ENCODE data around the gene LHFPL4. TPM values are rescaled to one million over a fixed set of nuclear protein-coding genes. Genes with fewer than 3 reads are reported as not detected.
A peak's percentile ranks its signal among the peaks of the same experiment; 100 is the strongest.
"Not testable (repeated sequence)": the region's sequence is repeated elsewhere in the genome, so short reads cannot be mapped to it uniquely, and the experiment has no call there.

LHFPL4 gene
- total and polyA plus RNA-seq, 5 experiments from 2014 or later: 0.06 to 0.14 TPM; not detected in 3

- no peaks in the 10 kb centered on the region for H3K36me3 Mint-ChIP-seq
These were observed 56.7 kb downstream of the LHFPL4 start for GRCh38 chr3:9496893-9497292.

DNA sequence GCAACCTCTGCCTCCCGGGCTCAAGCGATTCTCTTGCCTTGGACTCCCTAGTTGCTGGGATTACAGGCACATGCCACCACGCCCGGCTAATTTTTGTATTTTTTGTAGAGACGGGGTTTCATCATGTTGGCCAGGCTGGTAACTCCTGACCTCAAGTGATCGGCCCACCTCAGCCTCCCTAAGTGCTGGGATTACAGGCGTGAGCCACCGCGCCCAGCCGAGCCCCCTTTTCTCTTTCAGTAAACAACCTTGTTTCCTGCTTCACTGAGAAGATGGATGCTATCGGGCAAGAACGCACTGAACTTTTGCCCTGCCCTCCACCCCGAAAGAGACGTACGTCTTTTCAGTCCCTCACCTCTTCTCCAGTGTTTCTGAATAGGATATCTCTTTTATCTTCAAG, 59.6 kb downstream of the LHFPL4 start:
- H3K27ac Mint-ChIP-seq: peak overlapping the region in 1 of 10 donors; percentile 17
- DNase-seq, H3K9me3 Mint-ChIP-seq, H3K4me3 Mint-ChIP-seq, H3K4me1 Mint-ChIP-seq, H3K36me3 Mint-ChIP-seq, ATAC-seq, H3K27me3 Mint-ChIP-seq, POLR2A ChIA-PET: not testable (repeated sequence)

More at GRCh38 chr3:9496893-9497292, 56.7 kb downstream of the LHFPL4 start:
- H3K9me3 Mint-ChIP-seq: peaks cover 0 to 1% (median 0%) of the 10 kb centered on the region in 9 donors
- no peak overlapping the region for H3K4me3 Mint-ChIP-seq
- no peak overlapping the region for H3K27ac Mint-ChIP-seq
- ATAC-seq: no peak
- peaks cover 9 to 29% (median 17%) of the 10 kb centered on the region in 5 donors for H3K27me3 Mint-ChIP-seq
- POLR2A ChIA-PET: no interaction called here
- no peak for DNase-seq
- H3K4me1 Mint-ChIP-seq: peaks cover 3 to 12% (median 10%) of the 10 kb centered on the region in 4 donors

- Mint-ChIP-seq H3K4me1 (peaks cover 0 to 3% (median 0%) of the 10 kb centered on the region in 4 donors), H3K27me3 (no peaks in the 10 kb centered on the region), H3K9me3 (peaks cover 0 to 17% (median 6%) of the 10 kb centered on the region in 9 donors), H3K27ac (peak overlapping the region in 1 of 10 donors; percentile 6), H3K4me3 (no peak overlapping the region), H3K36me3 (peaks cover 6 to 9% (median 6%) of the 10 kb centered on the region in 3 donors)
- POLR2A ChIA-PET: interaction anchor here (1.6 kb wide), 1 partner anchor 13 kb away, joined by 4 read pairs; no protein-coding TSS in a partner anchor
- no peak for DNase-seq
- no peak for ATAC-seq
These were observed 62.1 kb downstream of the LHFPL4 start for GRCh38 chr3:9491506-9491905.

GRCh38 chr3:9485248-9485647, 68.4 kb downstream of the LHFPL4 start:
- H3K36me3 Mint-ChIP-seq: peaks cover 18 to 33% (median 24%) of the 10 kb centered on the region in 3 donors
- H3K4me3 Mint-ChIP-seq: no peak overlapping the region
- H3K27ac Mint-ChIP-seq: peak overlapping the region in 1 of 10 donors; percentile 6
- no peak for ATAC-seq
- POLR2A ChIA-PET: no interaction called here
- H3K27me3 Mint-ChIP-seq: no peaks in the 10 kb centered on the region
- no peak for DNase-seq
- H3K9me3 Mint-ChIP-seq: peaks cover 0 to 19% (median 6%) of the 10 kb centered on the region in 9 donors
- no peaks in the 10 kb centered on the region for H3K4me1 Mint-ChIP-seq

DNA sequence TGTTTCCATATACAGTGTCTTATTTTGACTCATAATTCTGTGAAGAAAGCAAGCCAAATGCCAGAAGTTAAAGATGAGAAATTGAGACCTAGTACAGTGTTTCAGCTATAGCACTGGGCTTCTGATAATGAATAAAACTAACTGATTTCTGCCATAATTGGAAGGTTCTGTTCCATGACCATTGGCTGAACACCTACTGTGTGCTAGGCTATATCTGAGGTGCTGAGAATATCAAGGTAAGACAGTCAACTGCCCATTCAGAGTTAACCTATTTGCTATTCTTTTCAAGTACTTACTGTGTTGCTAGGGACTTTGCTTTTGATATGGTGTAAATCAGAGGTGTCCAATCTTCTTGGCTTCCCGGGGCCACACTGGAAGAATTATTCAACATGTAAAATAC, 73.4 kb downstream of the LHFPL4 start:
- Mint-ChIP-seq H3K27me3 (no peaks in the 10 kb centered on the region), H3K36me3 (peaks cover 10 to 74% (median 50%) of the 10 kb centered on the region in 3 donors), H3K9me3 (no peaks in the 10 kb centered on the region), H3K4me1 (peaks cover 0 to 3% (median 1%) of the 10 kb centered on the region in 4 donors), H3K27ac (peak overlapping the region in 1 of 10 donors; percentile 19), H3K4me3 (no peak overlapping the region)
- DNase-seq: no peak
- no peak for ATAC-seq
- POLR2A ChIA-PET: no interaction called here

- peaks cover 18 to 85% (median 62%) of the 10 kb centered on the region in 3 donors for H3K36me3 Mint-ChIP-seq
- no peaks in the 10 kb centered on the region for H3K9me3 Mint-ChIP-seq
- POLR2A ChIA-PET: no interaction called here
- ATAC-seq (no peak), DNase-seq (no peak)
- peaks cover 0 to 3% (median 1%) of the 10 kb centered on the region in 4 donors for H3K4me1 Mint-ChIP-seq
- H3K4me3 Mint-ChIP-seq: no peak overlapping the region
- no peaks in the 10 kb centered on the region for H3K27me3 Mint-ChIP-seq
- H3K27ac Mint-ChIP-seq: peak overlapping the region in 1 of 10 donors; percentile 36
These were observed 76.7 kb downstream of the LHFPL4 start for GRCh38 chr3:9476935-9477334.

- no peaks in the 10 kb centered on the region for H3K27me3 Mint-ChIP-seq
- ATAC-seq: no peak
- H3K36me3 Mint-ChIP-seq: peaks cover 17 to 96% (median 63%) of the 10 kb centered on the region in 3 donors
- peak overlapping the region in 1 of 10 donors; percentile 11 for H3K27ac Mint-ChIP-seq
- H3K9me3 Mint-ChIP-seq: no peaks in the 10 kb centered on the region
- no peak for DNase-seq
- H3K4me1 Mint-ChIP-seq: peaks cover 0 to 10% (median 3%) of the 10 kb centered on the region in 4 donors
- H3K4me3 Mint-ChIP-seq: no peak overlapping the region
- POLR2A ChIA-PET: no interaction called here
These were observed 79.1 kb downstream of the LHFPL4 start for GRCh38 chr3:9474482-9474881.

DNA sequence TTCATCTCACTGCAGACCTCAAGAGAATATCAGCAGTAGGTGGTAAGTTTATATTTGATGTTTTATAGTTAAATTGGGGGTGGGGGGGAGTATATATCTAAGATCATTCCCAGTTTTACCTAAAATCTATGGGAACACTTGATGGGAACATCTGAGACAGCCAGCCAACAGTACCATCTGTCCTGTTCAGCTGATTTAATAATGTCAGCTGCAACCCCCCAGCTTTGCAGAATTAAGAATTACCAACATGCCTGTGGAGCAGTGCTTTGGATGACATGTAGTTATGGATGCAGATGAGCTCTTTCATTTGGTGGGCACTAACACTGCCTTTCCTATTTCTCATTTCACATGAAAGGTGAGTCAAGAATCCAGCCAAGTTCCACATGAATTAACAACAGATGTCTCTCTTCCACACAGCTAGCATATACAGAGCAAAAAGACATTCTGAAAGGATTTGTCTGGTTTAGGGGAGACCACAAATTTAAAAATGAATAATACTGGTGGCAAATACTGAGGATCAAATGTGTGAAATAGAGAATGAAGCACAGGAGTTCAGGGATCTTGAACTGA, 80.0 kb downstream of the LHFPL4 start:
- Mint-ChIP-seq H3K27ac (peak overlapping the region in 1 of 10 donors; percentile 11), H3K4me3 (no peak overlapping the region), H3K27me3 (no peaks in the 10 kb centered on the region), H3K9me3 (no peaks in the 10 kb centered on the region), H3K36me3 (peaks cover 12 to 97% (median 57%) of the 10 kb centered on the region in 3 donors), H3K4me1 (peaks cover 0 to 9% (median 3%) of the 10 kb centered on the region in 4 donors)
- DNase-seq: no peak
- no peak for ATAC-seq
- POLR2A ChIA-PET: no interaction called here

DNA sequence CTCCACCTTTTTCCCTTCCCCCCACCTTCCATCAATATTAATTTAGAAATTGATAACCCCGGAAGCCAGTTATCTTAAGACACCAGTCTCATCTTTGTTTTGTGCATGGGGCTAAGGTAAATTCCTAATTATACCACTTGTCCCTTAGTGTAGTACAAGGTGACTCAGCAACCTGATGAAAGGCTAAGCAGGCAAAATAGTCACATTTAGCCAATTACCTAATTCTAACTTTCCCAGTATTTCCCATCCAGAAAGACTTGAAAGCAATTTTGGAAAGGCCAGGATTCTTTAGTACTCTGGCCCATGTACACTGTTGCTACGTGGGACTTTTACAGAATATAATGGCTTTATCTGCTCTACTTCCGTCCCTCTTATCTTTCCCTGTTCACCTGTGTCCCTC, 83.6 kb downstream of the LHFPL4 start:
- H3K36me3 Mint-ChIP-seq: peaks cover 15 to 99% (median 35%) of the 10 kb centered on the region in 3 donors
- peak overlapping the region in 2 of 10 donors; percentile 12 to 17 for H3K27ac Mint-ChIP-seq
- no peaks in the 10 kb centered on the region for H3K27me3 Mint-ChIP-seq
- POLR2A ChIA-PET: no interaction called here
- H3K4me3 Mint-ChIP-seq: no peak overlapping the region
- H3K9me3 Mint-ChIP-seq: no peaks in the 10 kb centered on the region
- DNase-seq: no peak
- H3K4me1 Mint-ChIP-seq: peaks cover 0 to 13% (median 5%) of the 10 kb centered on the region in 4 donors
- no peak for ATAC-seq

DNA sequence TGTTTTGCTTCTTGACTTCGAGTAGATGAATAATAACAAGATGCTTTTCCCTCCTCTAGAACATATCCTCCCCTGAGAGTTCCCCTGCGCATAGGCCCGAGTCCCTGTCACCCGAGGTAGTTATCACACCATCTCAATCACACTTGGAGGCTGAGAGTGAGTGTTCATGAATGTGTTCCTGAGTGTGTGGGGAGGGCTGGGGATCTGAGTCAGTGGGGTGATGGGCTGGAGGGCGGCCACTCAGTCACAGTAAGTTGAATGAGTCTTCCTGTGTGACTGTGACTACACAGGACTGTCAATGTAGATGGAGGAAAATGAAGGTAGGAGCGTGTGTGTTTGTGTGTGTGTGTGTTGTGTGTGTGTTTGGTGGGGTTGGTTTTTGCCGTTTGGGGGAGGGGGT, 85.2 kb downstream of the LHFPL4 start:
- DNase-seq: no peak
- H3K4me1 Mint-ChIP-seq: peaks cover 0 to 13% (median 5%) of the 10 kb centered on the region in 4 donors
- H3K27me3 Mint-ChIP-seq: no peaks in the 10 kb centered on the region
- no peak overlapping the region for H3K4me3 Mint-ChIP-seq
- POLR2A ChIA-PET: no interaction called here
- no peaks in the 10 kb centered on the region for H3K9me3 Mint-ChIP-seq
- ATAC-seq: no peak
- H3K36me3 Mint-ChIP-seq: peaks cover 15 to 99% (median 20%) of the 10 kb centered on the region in 3 donors
- H3K27ac Mint-ChIP-seq: peak overlapping the region in 4 of 10 donors; percentile 5 to 49 (median 40)

- H3K36me3 Mint-ChIP-seq: peaks cover 8 to 96% (median 14%) of the 10 kb centered on the region in 3 donors
- POLR2A ChIA-PET: no interaction called here
- no peak for DNase-seq
- H3K27ac Mint-ChIP-seq: peak overlapping the region in 8 of 10 donors; percentile 3 to 92 (median 52)
- ATAC-seq: no peak
- peaks cover 0 to 13% (median 5%) of the 10 kb centered on the region in 4 donors for H3K4me1 Mint-ChIP-seq
- H3K9me3 Mint-ChIP-seq: no peaks in the 10 kb centered on the region
- no peak overlapping the region for H3K4me3 Mint-ChIP-seq
- H3K27me3 Mint-ChIP-seq: no peaks in the 10 kb centered on the region
These were observed 86.2 kb downstream of the LHFPL4 start for GRCh38 chr3:9467451-9467850.

GRCh38 chr3:9455596-9456131, 98.0 kb downstream of the LHFPL4 start:
- POLR2A ChIA-PET: no interaction called here
- H3K4me1 Mint-ChIP-seq: peaks cover 0 to 15% (median 10%) of the 10 kb centered on the region in 4 donors

GRCh38 chr3:9452417-9452816, 101.2 kb downstream of the LHFPL4 start:
- POLR2A ChIA-PET: interaction anchor here (0.7 kb wide), 1 partner anchor 89 kb away, joined by 4 read pairs; the partner anchor contains the start of gene THUMPD3
- peak overlapping the region in 9 of 10 donors; percentile 7 to 94 (median 63) for H3K27ac Mint-ChIP-seq
- ATAC-seq: no peak
- peaks cover 1 to 24% (median 14%) of the 10 kb centered on the region in 4 donors for H3K4me1 Mint-ChIP-seq
- H3K4me3 Mint-ChIP-seq: peak overlapping the region in 2 of 10 donors; percentile 18 to 43
- H3K36me3 Mint-ChIP-seq: peaks cover 7 to 83% (median 22%) of the 10 kb centered on the region in 3 donors
- no peaks in the 10 kb centered on the region for H3K9me3 Mint-ChIP-seq
- no peaks in the 10 kb centered on the region for H3K27me3 Mint-ChIP-seq
- peak in 1 of 10 donors; percentile 0 for DNase-seq

More at GRCh38 chr3:9455596-9456131, 98.0 kb downstream of the LHFPL4 start:
- peaks cover 0 to 71% (median 14%) of the 10 kb centered on the region in 3 donors for H3K36me3 Mint-ChIP-seq
- ATAC-seq: no peak
- no peak for DNase-seq
- H3K4me3 Mint-ChIP-seq: no peak overlapping the region
- no peaks in the 10 kb centered on the region for H3K27me3 Mint-ChIP-seq
- H3K9me3 Mint-ChIP-seq: no peaks in the 10 kb centered on the region
- no peak overlapping the region for H3K27ac Mint-ChIP-seq
